Brain microvascular endothelial cell (primary cell): ENCODE measurements around the gene C14orf93.
"Not testable (repeated sequence)": the region's sequence is repeated elsewhere in the genome, so short reads cannot be mapped to it uniquely, and the experiment has no call there.

Source experiments
- DNase-seq: peaks from one replicate; pipeline ENCODE4 v3.0.0-alpha.2; 2020
- H3K27ac ChIP-seq: fragments of 250-450 bp; sonication (Bioruptor Pico); 2 replicates; pipeline ENCODE4 v1.5.1; 2020; ENCODE audit warnings: mild to moderate bottlenecking, moderate library complexity
- H3K27me3 ChIP-seq: fragments of 250-450 bp; sonication (Bioruptor Pico); replicated peaks from 2 replicates; pipeline ENCODE4 v1.5.1; 2020; ENCODE audit warnings: mild to moderate bottlenecking
- H3K36me3 ChIP-seq: fragments of 250-450 bp; sonication (Bioruptor Pico); replicated peaks from 2 replicates; pipeline ENCODE4 v1.5.1; 2020; ENCODE audit warnings: mild to moderate bottlenecking
- H3K4me3 ChIP-seq: 2 replicates; pipeline ENCODE4 v1.5.1; 2011; ENCODE audit warnings: low read depth, mild to moderate bottlenecking, control low read depth, low read length, moderate library complexity
- in situ Hi-C: cut with HindIII; loops from 2 replicates; pipeline ENCODE4 v1.10.0; 2017; ENCODE audit warnings: low sequenced_read_pairs, low pct_ligation_motif_present
- TF ChIP-seq, protein P1 (sequence below): IDR thresholded peaks from 2 replicates; pipeline ENCODE4 v1.5.1; 2011; ENCODE audit warnings: low read depth, mild to moderate bottlenecking, moderate library complexity, low read length, control low read depth, inconsistent platforms; ENCODE audit errors: missing control alignments

Gene C14orf93

DNA sequence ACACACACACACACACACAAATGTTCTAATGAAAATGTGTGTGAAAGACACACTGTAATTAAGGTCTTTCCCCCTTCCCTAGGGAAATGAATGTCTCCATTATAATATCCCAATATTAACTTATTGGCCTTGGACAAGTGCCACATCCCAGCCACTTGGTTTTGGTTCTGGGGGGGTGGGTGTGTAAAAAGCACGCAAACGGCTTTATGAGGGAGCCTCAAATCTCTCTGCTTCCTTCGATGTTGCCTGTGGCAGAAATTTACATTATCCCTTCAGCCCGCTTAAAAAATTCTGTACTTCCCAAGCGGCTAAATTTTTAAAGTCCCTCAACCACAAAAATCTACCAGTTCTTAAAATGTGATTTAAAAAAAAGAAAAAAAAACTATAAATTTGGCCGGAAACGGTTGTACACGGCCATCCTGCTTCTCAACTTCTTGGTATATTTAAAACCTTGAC lies 432 bp downstream of the C14orf93 start:
- peak overlapping the region; percentile 59 for H3K4me3 ChIP-seq
- in situ Hi-C loops = no loop called here
- TF ChIP-seq, protein P1, sequence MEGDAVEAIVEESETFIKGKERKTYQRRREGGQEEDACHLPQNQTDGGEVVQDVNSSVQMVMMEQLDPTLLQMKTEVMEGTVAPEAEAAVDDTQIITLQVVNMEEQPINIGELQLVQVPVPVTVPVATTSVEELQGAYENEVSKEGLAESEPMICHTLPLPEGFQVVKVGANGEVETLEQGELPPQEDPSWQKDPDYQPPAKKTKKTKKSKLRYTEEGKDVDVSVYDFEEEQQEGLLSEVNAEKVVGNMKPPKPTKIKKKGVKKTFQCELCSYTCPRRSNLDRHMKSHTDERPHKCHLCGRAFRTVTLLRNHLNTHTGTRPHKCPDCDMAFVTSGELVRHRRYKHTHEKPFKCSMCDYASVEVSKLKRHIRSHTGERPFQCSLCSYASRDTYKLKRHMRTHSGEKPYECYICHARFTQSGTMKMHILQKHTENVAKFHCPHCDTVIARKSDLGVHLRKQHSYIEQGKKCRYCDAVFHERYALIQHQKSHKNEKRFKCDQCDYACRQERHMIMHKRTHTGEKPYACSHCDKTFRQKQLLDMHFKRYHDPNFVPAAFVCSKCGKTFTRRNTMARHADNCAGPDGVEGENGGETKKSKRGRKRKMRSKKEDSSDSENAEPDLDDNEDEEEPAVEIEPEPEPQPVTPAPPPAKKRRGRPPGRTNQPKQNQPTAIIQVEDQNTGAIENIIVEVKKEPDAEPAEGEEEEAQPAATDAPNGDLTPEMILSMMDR = no peak
- H3K27me3 ChIP-seq = no peaks in the 10 kb centered on the region
- no peaks in the 10 kb centered on the region for H3K36me3 ChIP-seq
- DNase-seq = no peak
- H3K27ac ChIP-seq = peak overlapping the region; percentile 54

DNA sequence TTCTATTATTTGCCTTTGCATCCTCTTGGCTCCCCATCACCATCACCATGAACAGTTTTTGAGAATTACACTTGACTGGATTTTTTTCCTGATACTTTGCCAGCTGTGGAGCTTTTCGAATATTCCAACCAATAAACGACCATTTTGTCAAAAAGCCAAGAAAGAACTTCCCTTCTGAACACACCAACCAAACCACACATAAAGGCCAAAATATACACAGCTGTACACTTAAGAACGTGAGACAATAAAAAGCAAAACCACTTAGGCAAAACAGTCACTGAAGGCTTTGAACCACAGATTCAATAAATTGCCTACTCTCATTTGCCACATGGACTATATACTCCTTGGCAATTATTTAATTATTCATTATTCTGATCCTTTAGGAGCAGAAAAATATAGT lies 1.1 kb downstream of the C14orf93 start:
- Histone ChIP-seq H3K27me3 (no peaks in the 10 kb centered on the region), H3K4me3 (no peak overlapping the region), H3K36me3 (no peaks in the 10 kb centered on the region), H3K27ac (no peak overlapping the region)
- in situ Hi-C loops = no loop called here
- TF ChIP-seq, protein P1 = no peak
- DNase-seq = no peak

DNA sequence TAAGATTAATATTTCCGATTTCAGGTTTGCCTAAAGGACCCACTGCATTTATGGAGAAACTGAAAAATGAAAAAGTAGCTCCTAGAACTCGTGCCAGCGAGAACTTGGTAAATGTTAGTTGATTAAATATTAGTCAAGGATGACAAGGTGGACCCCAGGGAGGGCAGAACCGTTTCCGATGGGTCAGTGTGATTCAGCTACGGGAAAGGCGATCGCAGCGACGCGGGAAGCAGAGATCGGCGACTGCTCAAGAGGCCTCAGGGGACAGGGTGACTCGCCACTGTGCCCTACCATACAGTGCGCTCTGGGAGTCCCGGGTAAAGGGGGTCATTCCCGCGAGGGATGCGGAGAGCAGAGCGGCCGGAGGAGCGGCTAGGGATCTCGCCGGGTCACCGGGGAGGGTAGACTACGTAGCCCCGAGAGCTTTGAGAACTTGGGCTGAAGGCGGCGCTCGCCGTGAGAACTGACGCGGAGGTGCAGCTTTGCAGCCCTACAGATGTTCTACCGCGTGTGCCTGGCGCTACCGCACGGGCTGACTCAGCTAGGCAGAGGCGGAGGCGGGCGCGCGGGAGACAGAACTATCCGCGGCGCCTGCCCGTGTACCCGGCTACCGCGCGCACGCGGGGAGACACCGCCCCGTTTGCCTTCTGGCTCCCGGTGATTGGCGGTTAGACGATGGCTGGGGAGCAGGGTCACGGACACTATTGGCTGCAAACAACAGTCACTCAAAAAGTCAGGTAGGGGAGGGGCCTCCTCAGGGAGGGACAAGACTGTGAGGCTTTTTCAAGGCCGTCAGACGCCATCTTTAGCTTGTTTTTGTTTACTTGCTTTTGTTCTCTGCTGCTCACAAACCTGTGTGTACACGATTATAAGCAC lies 3.2 kb downstream of the C14orf93 start:
- in situ Hi-C loops = no loop called here
- Histone ChIP-seq H3K36me3 (no peaks in the 10 kb centered on the region), H3K27ac (peak overlapping the region; percentile 91), H3K27me3 (no peaks in the 10 kb centered on the region), H3K4me3 (peak overlapping the region; percentile 69)
- DNase-seq = peak; percentile 95
- TF ChIP-seq, protein P1 = peak; percentile 58

DNA sequence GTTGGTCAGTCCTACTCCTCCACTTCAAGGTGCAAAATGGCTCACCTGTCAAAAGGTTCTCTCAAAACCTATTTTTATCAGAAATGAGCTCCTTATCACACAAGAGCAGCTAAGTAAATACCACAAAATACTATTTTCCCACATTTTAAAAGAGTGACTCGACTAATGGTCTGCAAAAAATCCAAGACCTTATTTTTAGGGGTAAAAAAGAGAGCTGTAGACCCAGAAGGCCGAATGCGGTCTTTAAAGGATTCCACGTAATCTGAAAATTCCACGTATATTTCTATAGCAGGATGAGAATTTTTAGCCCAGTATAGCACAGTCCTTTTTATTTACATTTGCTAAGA lies 3.8 kb downstream of the C14orf93 start:
- DNase-seq = no peak
- Histone ChIP-seq H3K27me3 (no peaks in the 10 kb centered on the region), H3K4me3 (peak overlapping the region; percentile 69), H3K36me3 (no peaks in the 10 kb centered on the region), H3K27ac (peak overlapping the region; percentile 91)
- TF ChIP-seq, protein P1 = no peak
- in situ Hi-C loops = no loop called here

DNA sequence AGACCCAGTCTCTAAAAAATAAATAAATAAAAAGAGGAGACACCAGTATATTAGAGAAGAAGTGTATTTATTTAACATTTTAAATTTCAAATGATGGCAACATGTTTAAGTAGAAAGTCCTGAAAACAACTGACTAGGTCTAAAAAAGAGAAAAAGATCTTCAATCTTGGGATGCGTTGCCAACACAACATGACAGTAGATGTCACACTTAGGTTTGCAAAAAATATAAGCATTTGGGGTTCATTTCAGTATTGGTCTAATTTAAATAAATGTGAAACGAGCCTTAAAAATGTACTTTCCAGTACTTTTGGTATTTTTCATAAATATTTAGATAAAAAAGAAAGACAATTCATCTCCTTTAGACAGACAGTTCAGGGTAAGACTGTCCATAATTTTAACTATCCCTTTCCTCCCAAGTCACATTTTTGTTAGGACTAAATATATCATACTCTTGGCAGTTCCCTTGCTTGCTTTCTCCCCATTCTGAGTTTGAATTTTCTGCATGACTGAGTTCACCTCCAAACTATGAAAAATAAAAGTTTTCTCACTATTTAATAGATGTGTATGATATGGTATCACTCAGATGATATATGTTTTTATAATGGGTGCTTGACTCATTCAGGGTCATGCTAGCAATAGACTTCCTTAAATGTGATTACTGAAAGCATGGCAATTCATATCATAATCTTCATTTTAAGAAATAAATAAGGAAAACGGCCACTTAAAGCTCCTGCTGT lies 4.3 kb downstream of the C14orf93 start:
- Histone ChIP-seq H3K36me3 (no peaks in the 10 kb centered on the region), H3K27me3 (no peaks in the 10 kb centered on the region), H3K4me3 (no peak overlapping the region), H3K27ac (peak overlapping the region; percentile 91)
- in situ Hi-C loops = no loop called here
- peak; percentile 32 for DNase-seq
- TF ChIP-seq, protein P1 = no peak

DNA sequence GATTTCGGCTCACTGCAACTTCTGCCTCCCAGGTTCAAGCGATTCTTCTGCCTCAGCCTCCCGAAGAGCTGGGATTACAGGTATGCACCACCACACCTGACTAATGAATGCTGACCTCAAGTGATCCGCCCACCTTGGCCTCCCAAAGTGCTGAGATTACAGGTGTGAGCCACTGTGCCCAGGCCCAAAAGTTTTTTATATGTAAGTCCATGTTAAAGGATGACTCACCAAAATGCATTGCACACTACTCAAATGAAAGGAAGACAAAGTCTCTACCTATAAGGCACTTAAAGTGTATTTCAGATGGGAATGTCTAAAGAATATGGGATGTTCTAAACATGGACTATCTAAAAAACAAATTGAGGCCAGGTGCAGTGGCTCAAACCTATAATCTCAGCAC lies 5.7 kb downstream of the C14orf93 start:
- not testable (repeated sequence) for DNase-seq

More for the DNA sequence above, 5.7 kb downstream of the C14orf93 start:
- in situ Hi-C loops, H3K27me3 ChIP-seq, H3K27ac ChIP-seq, H3K4me3 ChIP-seq, H3K36me3 ChIP-seq: not testable (repeated sequence)
